SK-N-SH (cell line): ENCODE measurements around the gene TMPRSS11D. TPM values are rescaled to one million over a fixed set of nuclear protein-coding genes. Genes with fewer than 3 reads are reported as not detected.

Experiments
- CTCF ChIA-PET: fragments of 300-600, 350-600 bp; formaldehyde crosslinking; extraction: SDS; loops from one replicate; lab custom pipeline; 2021; lab: Yijun Ruan, JAX
- POLR2A ChIA-PET: fragments of 350-600 bp; sonication (Branson Sonifier 250); formaldehyde crosslinking; extraction: SDS; loops from one replicate; lab custom pipeline; 2020; ENCODE audit warnings: antibody characterized with exemption, inconsistent platforms; lab: Yijun Ruan, JAX
- DNase-seq: peaks from one replicate; pipeline ENCODE4 v3.0.0; 2012
- H2AFZ ChIP-seq: fragments of 200-600 bp; sonication (generic); 2 replicates; pipeline ENCODE4 v1.8.1; 2016; ENCODE audit warnings: antibody characterized with exemption, mild to moderate bottlenecking, low read depth
- H3F3A ChIP-seq: fragments of 200-600 bp; sonication (generic); replicated peaks from 2 replicates; pipeline ENCODE3; 2016; ENCODE audit warnings: antibody characterized with exemption, mild to moderate bottlenecking; ENCODE audit not compliant: insufficient read depth
- H3K27ac ChIP-seq, 2 experiments: fragments of 200-500 bp in 1 of 2; fragments of 200-600 bp in 1 of 2; sonication (Bioruptor generic) in 1 of 2; sonication (generic), shearing (Covaris generic) in 1 of 2; 2 replicates each; pipeline versions ENCODE4 v1.5.1 to v1.6.1; 2014 to 2016; ENCODE audit warnings: low read depth in 2 of 2, inconsistent platforms in 1 of 2, low read length in 1 of 2, mild to moderate bottlenecking in 1 of 2, mixed read lengths in 1 of 2
- H3K27me3 ChIP-seq: fragments of 200-600 bp; sonication (generic), shearing (Covaris generic); 2 replicates; pipeline ENCODE4 v1.6.1; 2016; ENCODE audit warnings: mixed run types; ENCODE audit not compliant: insufficient read depth
- H3K36me3 ChIP-seq, 2 experiments: fragments of 200-500 bp in 1 of 2; fragments of 200-600 bp in 1 of 2; sonication (Bioruptor generic) in 1 of 2; sonication (generic) in 1 of 2; replicated peaks in 1 of 2; 2 replicates each; pipeline versions ENCODE3 to v1.5.1; 2014 to 2016; ENCODE audit warnings: low read length in 1 of 2, mild to moderate bottlenecking in 1 of 2; ENCODE audit not compliant: insufficient read depth in 2 of 2, control insufficient read depth in 1 of 2
- H3K4me1 ChIP-seq, 2 experiments: fragments of 200-500 bp in 1 of 2; fragments of 200-600 bp in 1 of 2; sonication (Bioruptor generic) in 1 of 2; sonication (generic), shearing (Covaris generic) in 1 of 2; 2 replicates each; pipeline versions ENCODE4 v1.5.1 to v1.6.1; 2014 to 2016; ENCODE audit warnings: low read depth in 1 of 2, low read length in 1 of 2, mixed run types in 1 of 2; ENCODE audit not compliant: insufficient read depth in 2 of 2, control insufficient read depth in 1 of 2
- H3K4me2 ChIP-seq: fragments of 200-600 bp; sonication (generic), shearing (Covaris generic); 2 replicates; pipeline ENCODE4 v1.6.1; 2017; ENCODE audit warnings: mixed run types
- H3K4me3 ChIP-seq, 2 experiments: fragments of 200-500 bp in 1 of 2; fragments of 200-600 bp in 1 of 2; sonication (Bioruptor generic) in 1 of 2; sonication (generic), shearing (Covaris generic) in 1 of 2; 2 replicates each; pipeline versions ENCODE4 v1.5.1 to v1.8.1; 2014 to 2016; ENCODE audit warnings: low read depth in 2 of 2, inconsistent platforms in 1 of 2, low read length in 1 of 2, mild to moderate bottlenecking in 1 of 2, mixed read lengths in 1 of 2, moderate library complexity in 1 of 2
- H3K79me2 ChIP-seq: fragments of 200-600 bp; sonication (generic); 2 replicates; pipeline ENCODE4 v1.8.1; 2017; ENCODE audit warnings: mild to moderate bottlenecking; ENCODE audit not compliant: insufficient read depth
- H3K9ac ChIP-seq: fragments of 200-600 bp; sonication (generic); 2 replicates; pipeline ENCODE4 v1.6.1; 2017; ENCODE audit warnings: mixed run types
- H3K9me2 ChIP-seq: fragments of 200-600 bp; sonication (generic); 2 replicates; pipeline ENCODE4 v1.6.1; 2017; ENCODE audit warnings: mixed run types
- H3K9me3 ChIP-seq: fragments of 200-600 bp; sonication (generic); 2 replicates; pipeline ENCODE4 v1.6.1; 2017; ENCODE audit warnings: mixed run types, mild to moderate bottlenecking, moderate library complexity
- H4K20me1 ChIP-seq: fragments of 200-600 bp; sonication (generic); 2 replicates; pipeline ENCODE4 v1.6.1; 2017; ENCODE audit warnings: mild to moderate bottlenecking, mixed run types; ENCODE audit not compliant: insufficient read depth
- EZH2phosphoT487 ChIP-seq: fragments of 200-600 bp; sonication (generic); IDR thresholded peaks from 2 replicates; pipeline ENCODE4 v1.6.1; 2017; ENCODE audit warnings: low read depth, mixed run types, mild to moderate bottlenecking, antibody characterized with exemption, moderate library complexity, borderline replicate concordance
- FOXJ3 ChIP-seq: sonication (generic); formaldehyde crosslinking; IDR thresholded peaks from 2 replicates; pipeline ENCODE4 v1.5.1; 2020; ENCODE audit warnings: mild to moderate bottlenecking, missing genetic modification reagents
- GABPA ChIP-seq: IDR thresholded peaks from 2 replicates; pipeline ENCODE4 v1.4.0; 2012; ENCODE audit warnings: low read depth, mild to moderate bottlenecking
- NFIC ChIP-seq: IDR thresholded peaks from 2 replicates; pipeline ENCODE4 v1.4.0; 2012; ENCODE audit warnings: borderline replicate concordance
- POLR2AphosphoS5 ChIP-seq: IDR thresholded peaks from 2 replicates; pipeline ENCODE4 v1.6.1; 2012; ENCODE audit warnings: low read depth, low read length
- RFX5 ChIP-seq: IDR thresholded peaks from 2 replicates; pipeline ENCODE4 v1.6.1; 2012; ENCODE audit warnings: mild to moderate bottlenecking, improper control_type of control experiment, low read length
- RXRA ChIP-seq: IDR thresholded peaks from 2 replicates; pipeline ENCODE4 v1.4.0; 2012; ENCODE audit warnings: low read depth, mild to moderate bottlenecking, borderline replicate concordance
- SIN3A ChIP-seq: IDR thresholded peaks from 2 replicates; pipeline ENCODE4 v1.6.1; 2012; ENCODE audit warnings: low read depth, mild to moderate bottlenecking, low read length, moderate library complexity, borderline replicate concordance
- YY1 ChIP-seq: IDR thresholded peaks from 2 replicates; pipeline ENCODE4 v1.4.0; 2012; ENCODE audit warnings: low read depth, mild to moderate bottlenecking
- WGBS: methylation state at CpG from one replicate; pipeline ENCODE4 v1.1.6; 2017; ENCODE audit warnings: low lambda C conversion rate; 5-methylcytosine and 5-hydroxymethylcytosine counted together
- polyA plus RNA-seq, 3 experiments: library from polyadenylated mRNA; depleted of rRNA; stranded (reverse); fragments of >200 nt; gene quantifications; 2 replicates each; pipeline ENCODE4 v1.2.3, GENCODE V29; 2012
- TF ChIP-seq, protein P1 (sequence below): IDR thresholded peaks from 2 replicates; pipeline ENCODE4 v1.4.0; 2012; ENCODE audit warnings: low read depth, borderline replicate concordance
- TF ChIP-seq, protein P2 (sequence below): IDR thresholded peaks from 2 replicates; pipeline ENCODE4 v1.6.1; 2012; ENCODE audit warnings: mild to moderate bottlenecking, low read depth, low read length, moderate library complexity
- TF ChIP-seq, protein P3 (sequence below): IDR thresholded peaks from 2 replicates; pipeline ENCODE4; 2012
- TF ChIP-seq, protein P4 (sequence below): fragments of 150-350 bp; IDR thresholded peaks from 2 replicates; pipeline ENCODE4 v1.6.1; 2016; ENCODE audit warnings: mild to moderate bottlenecking, low read depth, low read length
- TF ChIP-seq, protein P5 (sequence below): fragments of 200-600 bp; sonication (generic); IDR thresholded peaks from 2 replicates; pipeline ENCODE4 v1.6.1; 2017; ENCODE audit warnings: antibody characterized with exemption, mild to moderate bottlenecking, moderate library complexity

TMPRSS11D gene
- polyA plus RNA-seq, 1 of the 3 experiments (the other 2 are of a cell fraction): 0.02 TPM

DNA sequence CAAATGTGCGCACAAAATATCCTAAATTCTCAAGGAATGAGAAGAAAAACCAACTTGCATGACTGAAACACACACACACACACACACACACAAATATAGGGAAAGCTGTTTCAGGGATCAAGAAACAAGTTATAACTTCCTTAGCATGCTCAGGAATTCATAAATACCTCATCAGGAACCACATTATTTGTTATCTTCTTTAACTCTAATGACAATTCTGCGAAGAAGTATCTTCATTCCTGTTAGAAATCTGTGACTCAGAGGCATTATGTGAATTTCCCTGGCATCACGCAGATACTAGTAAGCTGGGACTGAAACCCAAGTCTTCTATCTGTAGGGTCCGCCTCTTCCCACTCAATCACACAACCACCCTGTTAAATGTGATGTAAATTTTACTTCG, 49.2 kb upstream of the TMPRSS11D start:
- Histone ChIP-seq H3K4me3 (no peak overlapping the region), H3K9me2 (no peaks in the 10 kb centered on the region), H2AFZ (no peak overlapping the region), H3K4me2 (no peak overlapping the region), H3K27me3 (no peaks in the 10 kb centered on the region), H4K20me1 (no peaks in the 10 kb centered on the region), H3K9ac (no peak overlapping the region), H3K27ac (no peak overlapping the region), H3F3A (no peaks in the 10 kb centered on the region), H3K79me2 (no peaks in the 10 kb centered on the region), H3K36me3 (no peaks in the 10 kb centered on the region), H3K4me1 (no peaks in the 10 kb centered on the region), H3K9me3 (no peaks in the 10 kb centered on the region)
- WGBS: 35% methylated on average over 5 of the region's 5 CpGs
- DNase-seq: no peak
- CTCF ChIA-PET: no interaction called here
- TF ChIP-seq SIN3A (no peak), POLR2AphosphoS5 (no peak), FOXJ3 (no peak), YY1 (no peak), RFX5 (no peak), NFIC (no peak), RXRA (no peak), EZH2phosphoT487 (no peak), GABPA (no peak)
- TF ChIP-seq, protein P1, sequence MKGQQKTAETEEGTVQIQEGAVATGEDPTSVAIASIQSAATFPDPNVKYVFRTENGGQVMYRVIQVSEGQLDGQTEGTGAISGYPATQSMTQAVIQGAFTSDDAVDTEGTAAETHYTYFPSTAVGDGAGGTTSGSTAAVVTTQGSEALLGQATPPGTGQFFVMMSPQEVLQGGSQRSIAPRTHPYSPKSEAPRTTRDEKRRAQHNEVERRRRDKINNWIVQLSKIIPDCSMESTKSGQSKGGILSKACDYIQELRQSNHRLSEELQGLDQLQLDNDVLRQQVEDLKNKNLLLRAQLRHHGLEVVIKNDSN: no peak
- TF ChIP-seq, protein P2, sequence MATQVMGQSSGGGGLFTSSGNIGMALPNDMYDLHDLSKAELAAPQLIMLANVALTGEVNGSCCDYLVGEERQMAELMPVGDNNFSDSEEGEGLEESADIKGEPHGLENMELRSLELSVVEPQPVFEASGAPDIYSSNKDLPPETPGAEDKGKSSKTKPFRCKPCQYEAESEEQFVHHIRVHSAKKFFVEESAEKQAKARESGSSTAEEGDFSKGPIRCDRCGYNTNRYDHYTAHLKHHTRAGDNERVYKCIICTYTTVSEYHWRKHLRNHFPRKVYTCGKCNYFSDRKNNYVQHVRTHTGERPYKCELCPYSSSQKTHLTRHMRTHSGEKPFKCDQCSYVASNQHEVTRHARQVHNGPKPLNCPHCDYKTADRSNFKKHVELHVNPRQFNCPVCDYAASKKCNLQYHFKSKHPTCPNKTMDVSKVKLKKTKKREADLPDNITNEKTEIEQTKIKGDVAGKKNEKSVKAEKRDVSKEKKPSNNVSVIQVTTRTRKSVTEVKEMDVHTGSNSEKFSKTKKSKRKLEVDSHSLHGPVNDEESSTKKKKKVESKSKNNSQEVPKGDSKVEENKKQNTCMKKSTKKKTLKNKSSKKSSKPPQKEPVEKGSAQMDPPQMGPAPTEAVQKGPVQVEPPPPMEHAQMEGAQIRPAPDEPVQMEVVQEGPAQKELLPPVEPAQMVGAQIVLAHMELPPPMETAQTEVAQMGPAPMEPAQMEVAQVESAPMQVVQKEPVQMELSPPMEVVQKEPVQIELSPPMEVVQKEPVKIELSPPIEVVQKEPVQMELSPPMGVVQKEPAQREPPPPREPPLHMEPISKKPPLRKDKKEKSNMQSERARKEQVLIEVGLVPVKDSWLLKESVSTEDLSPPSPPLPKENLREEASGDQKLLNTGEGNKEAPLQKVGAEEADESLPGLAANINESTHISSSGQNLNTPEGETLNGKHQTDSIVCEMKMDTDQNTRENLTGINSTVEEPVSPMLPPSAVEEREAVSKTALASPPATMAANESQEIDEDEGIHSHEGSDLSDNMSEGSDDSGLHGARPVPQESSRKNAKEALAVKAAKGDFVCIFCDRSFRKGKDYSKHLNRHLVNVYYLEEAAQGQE: no peak
- TF ChIP-seq, protein P3, sequence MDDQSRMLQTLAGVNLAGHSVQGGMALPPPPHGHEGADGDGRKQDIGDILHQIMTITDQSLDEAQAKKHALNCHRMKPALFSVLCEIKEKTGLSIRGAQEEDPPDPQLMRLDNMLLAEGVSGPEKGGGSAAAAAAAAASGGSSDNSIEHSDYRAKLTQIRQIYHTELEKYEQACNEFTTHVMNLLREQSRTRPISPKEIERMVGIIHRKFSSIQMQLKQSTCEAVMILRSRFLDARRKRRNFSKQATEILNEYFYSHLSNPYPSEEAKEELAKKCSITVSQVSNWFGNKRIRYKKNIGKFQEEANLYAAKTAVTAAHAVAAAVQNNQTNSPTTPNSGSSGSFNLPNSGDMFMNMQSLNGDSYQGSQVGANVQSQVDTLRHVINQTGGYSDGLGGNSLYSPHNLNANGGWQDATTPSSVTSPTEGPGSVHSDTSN: no peak
- TF ChIP-seq, protein P4, sequence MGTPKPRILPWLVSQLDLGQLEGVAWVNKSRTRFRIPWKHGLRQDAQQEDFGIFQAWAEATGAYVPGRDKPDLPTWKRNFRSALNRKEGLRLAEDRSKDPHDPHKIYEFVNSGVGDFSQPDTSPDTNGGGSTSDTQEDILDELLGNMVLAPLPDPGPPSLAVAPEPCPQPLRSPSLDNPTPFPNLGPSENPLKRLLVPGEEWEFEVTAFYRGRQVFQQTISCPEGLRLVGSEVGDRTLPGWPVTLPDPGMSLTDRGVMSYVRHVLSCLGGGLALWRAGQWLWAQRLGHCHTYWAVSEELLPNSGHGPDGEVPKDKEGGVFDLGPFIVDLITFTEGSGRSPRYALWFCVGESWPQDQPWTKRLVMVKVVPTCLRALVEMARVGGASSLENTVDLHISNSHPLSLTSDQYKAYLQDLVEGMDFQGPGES: no peak
- TF ChIP-seq, protein P5, sequence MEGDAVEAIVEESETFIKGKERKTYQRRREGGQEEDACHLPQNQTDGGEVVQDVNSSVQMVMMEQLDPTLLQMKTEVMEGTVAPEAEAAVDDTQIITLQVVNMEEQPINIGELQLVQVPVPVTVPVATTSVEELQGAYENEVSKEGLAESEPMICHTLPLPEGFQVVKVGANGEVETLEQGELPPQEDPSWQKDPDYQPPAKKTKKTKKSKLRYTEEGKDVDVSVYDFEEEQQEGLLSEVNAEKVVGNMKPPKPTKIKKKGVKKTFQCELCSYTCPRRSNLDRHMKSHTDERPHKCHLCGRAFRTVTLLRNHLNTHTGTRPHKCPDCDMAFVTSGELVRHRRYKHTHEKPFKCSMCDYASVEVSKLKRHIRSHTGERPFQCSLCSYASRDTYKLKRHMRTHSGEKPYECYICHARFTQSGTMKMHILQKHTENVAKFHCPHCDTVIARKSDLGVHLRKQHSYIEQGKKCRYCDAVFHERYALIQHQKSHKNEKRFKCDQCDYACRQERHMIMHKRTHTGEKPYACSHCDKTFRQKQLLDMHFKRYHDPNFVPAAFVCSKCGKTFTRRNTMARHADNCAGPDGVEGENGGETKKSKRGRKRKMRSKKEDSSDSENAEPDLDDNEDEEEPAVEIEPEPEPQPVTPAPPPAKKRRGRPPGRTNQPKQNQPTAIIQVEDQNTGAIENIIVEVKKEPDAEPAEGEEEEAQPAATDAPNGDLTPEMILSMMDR: no peak
- POLR2A ChIA-PET: no interaction called here
